ENCODE measurements around the gene DOK3. TPM values are rescaled to one million over a fixed set of nuclear protein-coding genes. Genes with fewer than 3 reads are reported as not detected.

DOK3 gene
- total RNA-seq, 1 experiment from 2014 or later: 16.4 TPM

DNA sequence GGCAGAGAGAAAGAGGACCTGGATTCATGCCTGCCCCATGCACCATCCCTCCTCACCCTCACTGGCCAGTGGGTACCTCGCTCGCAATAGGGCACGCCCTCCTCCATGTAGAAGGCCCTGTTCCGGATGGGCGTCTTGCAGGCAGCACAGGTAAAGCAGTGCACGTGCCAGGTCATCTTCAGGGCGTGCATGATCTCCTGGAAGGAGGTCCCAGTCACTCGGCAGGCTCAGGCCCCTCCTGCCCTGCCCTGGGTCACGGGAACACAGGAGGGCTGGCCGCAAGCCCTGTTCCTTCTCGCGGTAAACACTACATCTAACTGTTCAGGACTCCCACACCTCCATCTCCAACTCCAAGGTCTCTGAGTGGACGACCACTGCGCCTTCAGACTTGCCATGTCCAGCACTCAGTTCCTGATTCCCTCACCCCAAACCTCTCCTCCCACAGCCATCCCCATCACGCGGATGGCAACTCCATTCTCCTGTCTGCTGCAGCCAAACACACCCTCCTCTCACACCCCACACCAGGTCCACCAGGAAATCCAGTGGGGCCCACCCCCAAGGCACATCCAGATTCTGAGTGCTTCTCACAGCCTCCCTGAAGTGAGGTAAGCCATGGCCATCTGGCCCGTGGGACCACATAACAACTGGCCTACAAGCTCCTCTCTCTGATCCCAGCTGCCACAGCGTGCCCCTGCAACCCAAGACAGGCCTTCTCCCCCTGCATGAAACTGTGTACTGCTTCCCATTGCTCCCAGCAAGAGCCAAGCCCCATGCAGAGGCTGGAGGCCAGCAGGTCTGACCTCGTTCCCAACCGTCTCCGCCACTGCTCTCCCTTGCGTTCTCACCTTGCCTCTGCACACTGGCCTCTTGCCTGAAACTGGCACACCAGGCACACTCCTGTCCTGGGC is 25.4 kb downstream of the DOK3 start:
- Mint-ChIP-seq H3K4me1 (peaks cover 0 to 3% of the 10 kb centered on the region in 2 experiments; a peak in 1 of 4 replicates), H3K4me3 (no peak overlapping the region; a peak in 1 of 5 replicates), H3K9me3 (no peaks in the 10 kb centered on the region), H3K36me3 (ENCODE audit: insufficient read depth in 1 of 3, low read depth in 3 of 3) (peaks cover 31 to 80% (median 73%) of the 10 kb centered on the region in 3 experiments), H3K27ac (peak overlapping the region in 2 of 3 experiments; percentile 76 to 83; a peak in 5 of 7 replicates), H3K27me3 (ENCODE audit: low read depth) (no peaks in the 10 kb centered on the region; the same call in none of the 2 replicates)
- Histone ChIP-seq H3K9me3 (ENCODE audit: control insufficient read depth, low read depth, low read length) (no peaks in the 10 kb centered on the region), H3K27ac (ENCODE audit: insufficient read length, low read depth, low read length) (no peak overlapping the region), H2AFZ (ENCODE audit: low read length) (no peak overlapping the region), H4K91ac (ENCODE audit: insufficient read length, low read depth, low read length) (no peak overlapping the region), H3K14ac (ENCODE audit: insufficient read depth, low read length) (no peak overlapping the region), H3K9ac (ENCODE audit: extremely low read depth, insufficient read length, low read length) (no peak overlapping the region), H2BK5ac (ENCODE audit: insufficient read length, low read length) (no peak overlapping the region), H3K79me2 (ENCODE audit: insufficient read depth, low read length) (no peaks in the 10 kb centered on the region), H2BK120ac (ENCODE audit: low read depth, low read length, poor library complexity, severe bottlenecking) (no peak overlapping the region), H4K8ac (replicated peaks; ENCODE audit: insufficient read length, low read depth, low read length) (peak overlapping the region; percentile 1), H3K4me1 (ENCODE audit: insufficient read depth, low read length) (no peaks in the 10 kb centered on the region), H2AK5ac (ENCODE audit: insufficient read length, low read length) (no peak overlapping the region), H3K23ac (ENCODE audit: insufficient read length, low read depth, low read length) (no peak overlapping the region), H3K4me2 (ENCODE audit: insufficient read depth, insufficient read length, low read length) (no peak overlapping the region), H3K4ac (ENCODE audit: low read depth, low read length) (no peak overlapping the region), H2BK12ac (ENCODE audit: insufficient read length, low read depth, low read length) (no peak overlapping the region), H4K5ac (ENCODE audit: insufficient read length, low read depth, low read length) (no peak overlapping the region), H3K18ac (ENCODE audit: insufficient read length, low read depth, low read length) (no peak overlapping the region), H4K20me1 (ENCODE audit: control insufficient read depth, insufficient read depth, insufficient read length) (no peaks in the 10 kb centered on the region), H3T11ph (ENCODE audit: low read length) (no peak overlapping the region), H3K23me2 (ENCODE audit: insufficient read length, low read depth, low read length, poor library complexity, severe bottlenecking) (no peaks in the 10 kb centered on the region), H3K56ac (ENCODE audit: insufficient read length, low read depth, low read length) (no peak overlapping the region), H3K27me3 (ENCODE audit: insufficient read depth, low read length) (no peaks in the 10 kb centered on the region), H2BK20ac (ENCODE audit: low read depth, low read length, poor library complexity, severe bottlenecking) (no peak overlapping the region), H3K79me1 (ENCODE audit: insufficient read depth, low read depth, low read length, poor library complexity, severe bottlenecking) (no peaks in the 10 kb centered on the region), H2BK15ac (ENCODE audit: low read depth, low read length) (no peak overlapping the region)
- TF ChIP-seq CTCF (conservative IDR thresholded peaks at IDR 0.05): no peak
- WGBS (ENCODE audit: extremely low coverage, insufficient read length, low lambda C conversion rate): no CpG with 5 or more reads among the region's 22 CpGs
- no peak for DNase-seq
